HepG2 (cell line): ENCODE measurements around the gene NEU4. TPM values are rescaled to one million over a fixed set of nuclear protein-coding genes. Genes with fewer than 3 reads are reported as not detected.
A peak's percentile ranks its signal among the peaks of the same experiment; 100 is the strongest.

Experiments used
- ATAC-seq: fragments of 200-7000 bp; cut with Tn5 transposase; 3 replicates; pipeline ENCODE4 v1.9.1; 2020; ENCODE audit warnings: mild to moderate bottlenecking, moderate library complexity
- BruUV-seq: library from RNA; stranded (reverse); fragments of 400-500 nt; replicated peaks from 2 replicates; lab custom pipeline; 2021; lab: Mats Ljungman, UMichigan
- CTCF ChIA-PET: fragments of 300-600 bp; formaldehyde crosslinking; extraction: SDS; loops from one replicate; lab custom pipeline; 2021; ENCODE audit warnings: low total read pairs, inconsistent platforms, low intra/inter-chr PET ratio; lab: Yijun Ruan, JAX
- POLR2A ChIA-PET: fragments of 350-600 bp; sonication (Branson Sonifier 250); formaldehyde crosslinking; loops from one replicate; lab custom pipeline; 2020; ENCODE audit warnings: antibody characterized with exemption, inconsistent platforms; lab: Yijun Ruan, JAX
- DNase-seq: peaks from one replicate; pipeline ENCODE4 v3.0.0-alpha.2; 2015; ENCODE audit warnings: low spot score
- FAIRE-seq: peaks from 3 replicates; lab custom pipeline; 2011; peaks lifted over from hg19 to GRCh38; lab: Jason Lieb, UNC
- H2AFZ ChIP-seq: one replicate; pipeline ENCODE4 v1.6.1; 2011; ENCODE audit warnings: low read length, inconsistent platforms
- H3K27ac ChIP-seq: fragments of 300-600 bp; 3 replicates; pipeline ENCODE4 v1.8.0; 2011; ENCODE audit warnings: mixed run types, mild to moderate bottlenecking, mixed read lengths, low read length, inconsistent platforms; ENCODE audit not compliant: insufficient read depth; ENCODE audit errors: extremely low read length
- H3K27me3 ChIP-seq, 2 experiments: fragments of 200-600 bp in 1 of 2; 2 replicates in 1 of 2; 3 replicates in 1 of 2; pipeline versions ENCODE4 v1.6.0 to v1.8.0; 2011; ENCODE audit warnings: low read length in 2 of 2, mild to moderate bottlenecking in 2 of 2, moderate library complexity in 2 of 2, inconsistent platforms in 1 of 2; ENCODE audit not compliant: insufficient read depth in 2 of 2, control insufficient read depth in 1 of 2
- H3K36me3 ChIP-seq, 2 experiments: fragments of 200-600 bp in 1 of 2; replicated peaks in 1 of 2; 2 replicates in 1 of 2; 3 replicates in 1 of 2; pipeline versions ENCODE4 v1.5.1 to v1.8.0; 2011; ENCODE audit warnings: low read length in 2 of 2, inconsistent platforms in 1 of 2; ENCODE audit not compliant: insufficient read depth in 2 of 2, control insufficient read depth in 1 of 2
- H3K4me1 ChIP-seq: 2 replicates; pipeline ENCODE4 v1.5.1; 2012; ENCODE audit warnings: low read length, inconsistent platforms; ENCODE audit not compliant: insufficient read depth
- H3K4me2 ChIP-seq: 2 replicates; pipeline ENCODE4 v1.6.0; 2011; ENCODE audit warnings: low read depth, low read length, inconsistent platforms
- H3K4me3 ChIP-seq, 3 experiments: fragments of 200-600 bp in 1 of 3; sonication (generic), shearing (Covaris generic) in 1 of 3; replicated peaks in 1 of 3; 2 replicates each; pipeline ENCODE4 v1.5.1; 2011 to 2016; ENCODE audit warnings: low read length in 3 of 3, inconsistent platforms in 2 of 3, low read depth in 2 of 3, mild to moderate bottlenecking in 2 of 3, control low read depth in 1 of 3, mixed read lengths in 1 of 3; ENCODE audit not compliant: insufficient read depth in 1 of 3
- H3K79me2 ChIP-seq: one replicate; pipeline ENCODE4 v1.6.1; 2011; ENCODE audit warnings: low read length, inconsistent platforms; ENCODE audit not compliant: insufficient read depth
- H3K9ac ChIP-seq: 2 replicates; pipeline ENCODE4 v1.6.0; 2011; ENCODE audit warnings: mild to moderate bottlenecking, low read depth, low read length, inconsistent platforms; ENCODE audit not compliant: insufficient read depth
- H3K9me3 ChIP-seq: 2 replicates; pipeline ENCODE4 v1.5.1; 2012; ENCODE audit warnings: mild to moderate bottlenecking, low read length
- H4K20me1 ChIP-seq: 2 replicates; pipeline ENCODE4 v1.6.0; 2011; ENCODE audit warnings: inconsistent platforms, mild to moderate bottlenecking, low read length, moderate library complexity; ENCODE audit not compliant: insufficient read depth
- ATF7 ChIP-seq, 2 experiments: fragments of 450-650 bp in 1 of 2; sonication (generic) in 1 of 2; formaldehyde crosslinking in 1 of 2; IDR thresholded peaks; 2 replicates each; pipeline versions ENCODE4 v1.4.0 to v1.6.1; 2016 to 2020; ENCODE audit warnings: antibody characterized with exemption in 1 of 2, mild to moderate bottlenecking in 1 of 2, missing genetic modification reagents in 1 of 2
- CHCHD3 ChIP-seq: sonication (generic); formaldehyde crosslinking; IDR thresholded peaks from 2 replicates; pipeline ENCODE4 v1.8.0; 2022; ENCODE audit warnings: mild to moderate bottlenecking, missing genetic modification reagents, moderate library complexity
- CHD4 ChIP-seq: fragments of 200-600 bp; sonication (generic); IDR thresholded peaks from 2 replicates; pipeline ENCODE4 v1.7.0; 2017; ENCODE audit warnings: mild to moderate bottlenecking, low read length, borderline replicate concordance
- DDIT3 ChIP-seq: sonication (generic); formaldehyde crosslinking; IDR thresholded peaks from 2 replicates; pipeline ENCODE4 v1.4.0; 2020; ENCODE audit warnings: mild to moderate bottlenecking, missing genetic modification reagents
- DMAP1 ChIP-seq: IDR thresholded peaks from 2 replicates; pipeline ENCODE4 v1.6.1; 2016
- FOXA1 ChIP-seq, 2 experiments: fragments of 450-650 bp in 1 of 2; sonication (generic) in 1 of 2; formaldehyde crosslinking in 1 of 2; IDR thresholded peaks; 2 replicates each; pipeline versions ENCODE4 v1.4.0 to v1.6.1; 2016 to 2020; ENCODE audit warnings: missing genetic modification reagents in 1 of 2
- GTF2F1 ChIP-seq: fragments of 150-350 bp; IDR thresholded peaks from 2 replicates; pipeline ENCODE4 v1.6.1; 2014; ENCODE audit warnings: low read length
- HDAC6 ChIP-seq: fragments of 200-600 bp; sonication (generic); IDR thresholded peaks from 2 replicates; pipeline ENCODE4 v1.7.0; 2017; ENCODE audit warnings: mild to moderate bottlenecking, antibody characterized with exemption, low read length, low read depth
- KDM6A ChIP-seq: IDR thresholded peaks from 2 replicates; pipeline ENCODE4 v1.6.1; 2016; ENCODE audit warnings: low read depth
- LCORL ChIP-seq, 2 experiments: fragments of 450-650 bp in 1 of 2; sonication (generic) in 1 of 2; formaldehyde crosslinking in 1 of 2; IDR thresholded peaks; 2 replicates each; pipeline versions ENCODE4 v1.5.0 to v1.6.1; 2017 to 2020; ENCODE audit warnings: antibody characterized with exemption in 1 of 2, missing genetic modification reagents in 1 of 2
- PRPF4 ChIP-seq: fragments of 200-400 bp; formaldehyde crosslinking; IDR thresholded peaks from 2 replicates; pipeline ENCODE4 v1.6.1; 2016; ENCODE audit warnings: low read length, low read depth; ENCODE audit not compliant: poor library complexity, severe bottlenecking
- RAD51 ChIP-seq: fragments of 450-650 bp; IDR thresholded peaks from 2 replicates; pipeline ENCODE4 v1.6.1; 2016; ENCODE audit warnings: borderline replicate concordance
- SIN3A ChIP-seq: IDR thresholded peaks from 2 replicates; pipeline ENCODE4 v1.6.1; 2011; ENCODE audit warnings: low read depth, mild to moderate bottlenecking, control low read depth, low read length, borderline replicate concordance
- SP2 ChIP-seq: sonication (generic); formaldehyde crosslinking; IDR thresholded peaks from 2 replicates; pipeline ENCODE4 v1.5.1; 2020; ENCODE audit warnings: mild to moderate bottlenecking, missing genetic modification reagents
- TRIM22 ChIP-seq: fragments of 450-650 bp; IDR thresholded peaks from 2 replicates; pipeline ENCODE4 v1.6.1; 2017
- ZFX ChIP-seq: sonication (generic); formaldehyde crosslinking; IDR thresholded peaks from 2 replicates; pipeline ENCODE4 v1.4.0; 2020; ENCODE audit warnings: mild to moderate bottlenecking, low read depth, missing genetic modification reagents, moderate library complexity
- ZFYVE20 ChIP-seq: sonication (generic); formaldehyde crosslinking; IDR thresholded peaks from 2 replicates; pipeline ENCODE4 v1.8.0; 2023; ENCODE audit warnings: low read depth, mild to moderate bottlenecking, moderate library complexity, missing genetic modification reagents, borderline replicate concordance
- ZNF605 ChIP-seq: sonication (generic); formaldehyde crosslinking; IDR thresholded peaks from 2 replicates; pipeline ENCODE4 v1.8.0; 2022; ENCODE audit warnings: mild to moderate bottlenecking, missing genetic modification reagents
- ZNF788 ChIP-seq: sonication (generic); formaldehyde crosslinking; IDR thresholded peaks from 2 replicates; pipeline ENCODE4 v1.5.0; 2020; ENCODE audit warnings: mild to moderate bottlenecking, missing genetic modification reagents, borderline replicate concordance
- ZNF800 ChIP-seq: sonication (generic); formaldehyde crosslinking; IDR thresholded peaks from 2 replicates; pipeline ENCODE4 v1.4.0; 2020; ENCODE audit warnings: missing genetic modification reagents
- ZZZ3 ChIP-seq: sonication (generic); formaldehyde crosslinking; IDR thresholded peaks from 2 replicates; pipeline ENCODE4 v1.4.0; 2020; ENCODE audit warnings: missing genetic modification reagents, mild to moderate bottlenecking, borderline replicate concordance
- WGBS: methylation state at CpG from one replicate; pipeline ENCODE4 v1.1.6; 2017; ENCODE audit warnings: low lambda C conversion rate; 5-methylcytosine and 5-hydroxymethylcytosine counted together
- in situ Hi-C: cut with HindIII; loops from 2 replicates; pipeline ENCODE4 v1.10.0; 2017; ENCODE audit warnings: low pct_unique_long_range_greater_than_20kb; ENCODE audit not compliant: extremely low pct_ligation_motif_present
- intact Hi-C: fragments of 100-400 bp; cut with micrococcal nuclease; formaldehyde crosslinking; loops from one replicate; pipeline ENCODE4 v1.10.0; 2022; ENCODE audit not compliant: unreplicated experiment
- polyA plus RNA-seq, 8 experiments: library from polyadenylated mRNA; depleted of rRNA in 3 of 8; stranded (reverse) in 7 of 8; unstranded in 1 of 8; fragments of >200 nt; fragmentation: Illumina TruSeq in 4 of 8; extraction: Trizol in 4 of 8; gene quantifications; 2 replicates each; pipeline versions ENCODE4 v1.2.1 to v1.2.3, GENCODE V29; 2011 to 2016; ENCODE audit warnings: low read depth in 4 of 8, missing spikeins in 1 of 8, mixed read lengths in 1 of 8; ENCODE audit not compliant: insufficient read depth in 1 of 8
- total RNA-seq, 5 experiments: library from RNA; depleted of rRNA; stranded (reverse); fragments of >200 nt; fragmentation: Illumina TruSeq; extraction: Trizol; gene quantifications; 2 replicates each; pipeline ENCODE4 v1.2.3, GENCODE V29; 2016; ENCODE audit warnings: low read depth in 1 of 5

NEU4 gene
- total and polyA plus RNA-seq, 2 of the 13 experiments (the other 11 are each of a cell fraction or from before 2014, with no cell fraction given), result 53.5 to 107 TPM

- BruUV-seq, result no TSS peak
- no peaks in the 10 kb centered on the region for H3K9me3 ChIP-seq
- intact Hi-C loops (no loop called here), in situ Hi-C loops (no loop called here)
- H3K4me3 ChIP-seq, result no peak overlapping the region
- H3K9ac ChIP-seq, result no peak overlapping the region
- WGBS, result 36% methylated on average over 3 of the region's 3 CpGs
- TF ChIP-seq PRPF4 (no peak), ATF7 (IDR thresholded peaks at IDR 0.05) (peak; percentile 14; the same call in 1 of the 2 replicates), ATF7 (CRISPR knock-in tag; IDR thresholded peaks at IDR 0.05) (no peak), ZNF605 (CRISPR knock-in tag) (no peak), TRIM22 (0 out of 2 replicates have a peak, but pooled peaks have one; percentile 78), DDIT3 (CRISPR knock-in tag) (no peak), KDM6A (CRISPR knock-in tag) (no peak), ZNF800 (CRISPR knock-in tag) (no peak), LCORL (IDR thresholded peaks at IDR 0.05) (peak; percentile 19; the same call in 1 of the 2 replicates), LCORL (CRISPR knock-in tag; IDR thresholded peaks at IDR 0.05) (no peak), GTF2F1 (no peak), ZFYVE20 (CRISPR knock-in tag) (0 out of 2 replicates have a peak, but pooled peaks have one; percentile 31), ZFX (CRISPR knock-in tag) (peak; percentile 26; the same call in 1 of the 2 replicates), HDAC6 (0 out of 2 replicates have a peak, but pooled peaks have one; percentile 70), SP2 (CRISPR knock-in tag) (peak; percentile 16; the same call in 1 of the 2 replicates), RAD51 (0 out of 2 replicates have a peak, but pooled peaks have one; percentile 21), FOXA1 (IDR thresholded peaks at IDR 0.05) (peak; percentile 11; the same call in 1 of the 2 replicates), FOXA1 (CRISPR knock-in tag; IDR thresholded peaks at IDR 0.05) (no peak), CHD4 (peak; percentile 49; the same call in 1 of the 2 replicates), SIN3A (no peak), CHCHD3 (CRISPR knock-in tag) (peak; percentile 55; the same call in 1 of the 2 replicates), ZZZ3 (CRISPR knock-in tag) (peak; percentile 54; the same call in 1 of the 2 replicates), DMAP1 (no peak), ZNF788 (CRISPR knock-in tag) (peak; percentile 6; the same call in 1 of the 2 replicates)
- H3K27ac ChIP-seq, result no peak overlapping the region
- no peak overlapping the region for H3K4me2 ChIP-seq
- ChIA-PET POLR2A (no interaction called here), CTCF (no interaction called here)
- DNase-seq (no peak), ATAC-seq (no peak), FAIRE-seq (no peak)
- no peak overlapping the region for H2AFZ ChIP-seq
- peaks cover 13 to 85% of the 10 kb centered on the region in 2 experiments; a peak in 4 of 5 replicates for H3K27me3 ChIP-seq
- H3K79me2 ChIP-seq, result no peaks in the 10 kb centered on the region
- no peaks in the 10 kb centered on the region for H3K36me3 ChIP-seq
- H3K4me1 ChIP-seq, result no peaks in the 10 kb centered on the region
- 0 out of 2 replicates have a peak, but pooled peaks cover 5% of the 10 kb centered on the region for H4K20me1 ChIP-seq
Observed at GRCh38 chr2:241865416-241865956, 56.5 kb downstream of the NEU4 start.
